ENCODE measurements around the gene SLC6A8.

The SLC6A8 gene

DNA sequence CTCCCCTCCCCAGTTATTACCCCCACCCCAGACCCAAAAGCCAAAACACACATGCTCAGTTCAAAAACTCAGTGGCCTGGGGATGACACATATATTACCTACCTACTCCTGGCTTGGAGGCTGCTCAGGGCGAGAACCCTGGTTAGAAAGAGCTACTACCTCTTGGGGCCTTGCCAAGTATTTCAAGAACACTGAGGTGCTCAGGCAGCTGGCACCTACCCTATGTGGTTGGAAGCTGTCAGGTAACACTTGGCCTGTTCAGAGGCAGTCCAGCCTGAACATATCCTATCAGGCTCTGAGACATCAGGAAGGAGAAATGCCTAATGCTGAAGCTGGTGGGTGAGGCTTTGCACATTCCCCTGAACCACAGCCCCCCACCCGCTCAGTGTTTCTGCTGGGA is 31.5 kb downstream of the SLC6A8 start:
- DNase-seq (ENCODE audit: low read depth, low spot score): no peak
- CTCF ChIA-PET: interaction anchor here (2.8 kb wide), 1 partner anchor 11 kb away, joined by 12 read pairs; no protein-coding TSS in a partner anchor
- POLR2A ChIA-PET: no interaction called here
- H3K4me3 ChIP-seq (ENCODE audit: low read depth, low read length): no peak overlapping the region
- no peak for TF ChIP-seq CTCF (IDR thresholded peaks at IDR 0.05; ENCODE audit: insufficient read depth, low read length, missing control alignments)

GRCh38 chrX:153719701-153720100 is 32.0 kb downstream of the SLC6A8 start:
- DNase-seq (ENCODE audit: low read depth, low spot score): no peak
- ChIA-PET CTCF (interaction anchor here (1.4 to 2.8 kb wide), 2 partner anchors 9 to 11 kb away, joined by 5 to 12 read pairs; no protein-coding TSS in a partner anchor), POLR2A (no interaction called here)
- H3K4me3 ChIP-seq (ENCODE audit: low read depth, low read length): no peak overlapping the region
- TF ChIP-seq CTCF (IDR thresholded peaks at IDR 0.05; ENCODE audit: insufficient read depth, low read length, missing control alignments): no peak

DNA sequence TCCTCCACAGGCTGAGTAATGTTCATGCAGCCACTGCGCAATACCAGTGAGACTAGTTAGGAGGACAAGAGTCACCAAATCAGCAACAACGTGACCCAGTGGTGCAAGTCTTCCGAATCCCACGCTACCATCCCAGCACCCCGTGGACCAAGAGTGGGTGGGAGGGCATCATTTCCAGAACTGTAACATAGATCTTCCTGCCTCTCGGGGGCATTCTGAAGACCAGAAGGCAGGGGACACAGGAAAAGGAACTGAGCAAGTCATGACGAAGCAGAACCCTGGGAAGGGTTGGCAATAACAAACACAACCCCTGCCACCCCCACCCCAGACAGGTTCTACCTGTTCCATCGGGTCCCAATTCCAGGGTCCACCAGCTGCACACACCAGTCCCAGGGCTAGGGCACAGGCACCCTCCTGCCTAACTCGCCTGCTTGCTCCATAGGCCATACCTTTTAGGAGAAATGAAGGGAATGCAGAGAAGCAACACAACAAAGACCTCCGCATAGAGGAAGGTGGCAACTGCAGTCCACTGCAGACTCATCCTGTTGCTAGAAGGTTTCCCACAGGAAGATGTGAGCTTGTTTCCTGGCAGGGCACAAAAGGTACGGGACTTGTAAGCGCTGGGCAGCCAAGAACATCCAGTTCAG is 35.1 kb downstream of the SLC6A8 start:
- CTCF ChIA-PET: interaction anchor here (2.8 kb wide), 1 partner anchor 14 kb away, joined by 12 read pairs; no protein-coding TSS in a partner anchor
- TF ChIP-seq CTCF (IDR thresholded peaks at IDR 0.05; ENCODE audit: insufficient read depth, low read length, missing control alignments): no peak
- DNase-seq (ENCODE audit: low read depth, low spot score): no peak
- POLR2A ChIA-PET: no interaction called here
- peak overlapping the region; percentile 66 for H3K4me3 ChIP-seq (ENCODE audit: low read depth, low read length)

- no peak for DNase-seq (ENCODE audit: low read depth, low spot score)
- ChIA-PET CTCF (interaction anchor here (2.8 kb wide), 1 partner anchor 15 kb away, joined by 12 read pairs; no protein-coding TSS in a partner anchor), POLR2A (no interaction called here)
- H3K4me3 ChIP-seq (ENCODE audit: low read depth, low read length): peak overlapping the region; percentile 66
- TF ChIP-seq CTCF (IDR thresholded peaks at IDR 0.05; ENCODE audit: insufficient read depth, low read length, missing control alignments): peak; percentile 31
Observed at GRCh38 chrX:153723351-153724251, 35.9 kb downstream of the SLC6A8 start.

DNA sequence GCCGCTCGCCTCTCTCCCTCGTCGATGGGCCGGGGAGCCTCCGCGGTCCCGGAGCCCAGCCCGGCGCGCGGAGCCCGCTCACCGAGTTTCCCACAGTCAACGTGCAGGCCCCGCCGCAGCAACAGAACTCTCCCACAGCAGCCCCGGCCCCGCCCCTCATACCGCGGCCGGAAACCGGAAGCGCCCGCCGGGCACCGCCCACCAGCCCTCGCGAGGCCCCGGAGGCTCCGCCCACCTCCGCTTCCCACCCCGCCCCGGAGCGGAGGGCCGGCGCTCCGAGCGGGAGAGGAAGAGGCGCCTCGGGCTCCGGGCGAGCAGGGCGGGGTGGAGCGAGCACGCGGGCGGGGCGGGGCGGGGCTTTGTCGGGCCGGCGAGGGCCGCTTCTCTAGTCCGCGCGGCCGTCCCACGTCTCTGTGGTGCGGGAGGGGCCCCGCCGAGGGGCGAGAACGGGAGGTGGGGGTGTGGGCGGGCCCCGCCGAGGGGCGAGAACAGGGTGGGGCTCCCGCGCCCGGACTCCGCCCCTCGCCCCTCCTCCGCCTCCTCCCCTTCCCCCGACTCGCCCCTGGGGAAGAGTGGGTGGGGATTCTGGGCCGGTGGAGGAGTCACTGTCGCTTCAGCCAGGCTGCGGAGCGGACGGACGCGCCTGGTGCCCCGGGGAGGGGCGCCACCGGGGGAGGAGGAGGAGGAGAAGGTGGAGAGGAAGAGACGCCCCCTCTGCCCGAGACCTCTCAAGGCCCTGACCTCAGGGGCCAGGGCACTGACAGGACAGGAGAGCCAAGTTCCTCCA is 36.7 kb downstream of the SLC6A8 start, which contains the start of the genes ABCD1 and BCAP31:
Gene ABCD1, plus strand, starts transcription at position 605 of the 787 bp plus-strand sequence. CDS start 411 bp downstream, outside the sequence.
Gene BCAP31, minus strand, starts transcription at position 136 of the 787 bp plus-strand sequence. CDS start 1,143 bp downstream, outside the sequence.
- peak within 1 kb of the TSS; percentile 66 for H3K4me3 ChIP-seq (ENCODE audit: low read depth, low read length)
- ChIA-PET POLR2A (no interaction called here), CTCF (no interaction called here)
- DNase-seq (ENCODE audit: low read depth, low spot score): peak; percentile 5
- no peak for TF ChIP-seq CTCF (IDR thresholded peaks at IDR 0.05; ENCODE audit: insufficient read depth, low read length, missing control alignments)
